ENCODE measurements around the gene AAMP. TPM values are rescaled to one million over a fixed set of nuclear protein-coding genes. Genes with fewer than 3 reads are reported as not detected.
A peak's percentile ranks its signal among the peaks of the same experiment; 100 is the strongest.

The AAMP gene
- total RNA-seq, 2 donors from 2014 or later: 95.9 to 97.5 TPM

- Histone ChIP-seq H3K4me3 (no peak overlapping the region), H3K36me3 (peaks cover 14% of the 10 kb centered on the region), H3K27me3 (replicated peaks; ENCODE audit: insufficient read depth) (no peaks in the 10 kb centered on the region), H3K4me1 (ENCODE audit: control insufficient read depth in 1 of 2, low read depth in 2 of 2) (peaks cover 70 to 84% of the 10 kb centered on the region in 2 donors), H3K9me3 (no peaks in the 10 kb centered on the region), H3K27ac (peak overlapping the region in 1 of 2 donors; percentile 42)
- DNase-seq (ENCODE audit: low spot score): no peak
- no peak for ATAC-seq (ENCODE audit: insufficient number of reproducible peaks, low FRiP score, low read depth)
- TF ChIP-seq, protein P1, sequence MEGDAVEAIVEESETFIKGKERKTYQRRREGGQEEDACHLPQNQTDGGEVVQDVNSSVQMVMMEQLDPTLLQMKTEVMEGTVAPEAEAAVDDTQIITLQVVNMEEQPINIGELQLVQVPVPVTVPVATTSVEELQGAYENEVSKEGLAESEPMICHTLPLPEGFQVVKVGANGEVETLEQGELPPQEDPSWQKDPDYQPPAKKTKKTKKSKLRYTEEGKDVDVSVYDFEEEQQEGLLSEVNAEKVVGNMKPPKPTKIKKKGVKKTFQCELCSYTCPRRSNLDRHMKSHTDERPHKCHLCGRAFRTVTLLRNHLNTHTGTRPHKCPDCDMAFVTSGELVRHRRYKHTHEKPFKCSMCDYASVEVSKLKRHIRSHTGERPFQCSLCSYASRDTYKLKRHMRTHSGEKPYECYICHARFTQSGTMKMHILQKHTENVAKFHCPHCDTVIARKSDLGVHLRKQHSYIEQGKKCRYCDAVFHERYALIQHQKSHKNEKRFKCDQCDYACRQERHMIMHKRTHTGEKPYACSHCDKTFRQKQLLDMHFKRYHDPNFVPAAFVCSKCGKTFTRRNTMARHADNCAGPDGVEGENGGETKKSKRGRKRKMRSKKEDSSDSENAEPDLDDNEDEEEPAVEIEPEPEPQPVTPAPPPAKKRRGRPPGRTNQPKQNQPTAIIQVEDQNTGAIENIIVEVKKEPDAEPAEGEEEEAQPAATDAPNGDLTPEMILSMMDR (IDR thresholded peaks at IDR 0.05): no peak
These were observed 45.8 kb downstream of the AAMP start for GRCh38 chr2:218224186-218224585.

- Histone ChIP-seq H3K4me1 (ENCODE audit: control insufficient read depth in 1 of 2, low read depth in 2 of 2) (peaks cover 68 to 83% of the 10 kb centered on the region in 2 donors), H3K27me3 (replicated peaks; ENCODE audit: insufficient read depth) (no peaks in the 10 kb centered on the region), H3K4me3 (peak overlapping the region; percentile 13), H3K27ac (no peak overlapping the region), H3K9me3 (no peaks in the 10 kb centered on the region), H3K36me3 (peaks cover 14% of the 10 kb centered on the region)
- DNase-seq (ENCODE audit: low spot score) (no peak), ATAC-seq (ENCODE audit: insufficient number of reproducible peaks, low FRiP score, low read depth) (no peak)
- TF ChIP-seq, protein P1 (IDR thresholded peaks at IDR 0.05): no peak
These were observed 46.9 kb downstream of the AAMP start for GRCh38 chr2:218223046-218223445.

- Histone ChIP-seq H3K4me3 (peak overlapping the region; percentile 95), H3K27me3 (replicated peaks; ENCODE audit: insufficient read depth) (no peaks in the 10 kb centered on the region), H3K36me3 (peaks cover 6% of the 10 kb centered on the region), H3K4me1 (ENCODE audit: control insufficient read depth in 1 of 2, low read depth in 2 of 2) (peaks cover 62 to 75% of the 10 kb centered on the region in 2 donors), H3K27ac (no peak overlapping the region), H3K9me3 (no peaks in the 10 kb centered on the region)
- TF ChIP-seq, protein P1 (IDR thresholded peaks at IDR 0.05): no peak
- ATAC-seq (ENCODE audit: insufficient number of reproducible peaks, low FRiP score, low read depth) (no peak), DNase-seq (ENCODE audit: low spot score) (no peak)
These were observed 48.9 kb downstream of the AAMP start for GRCh38 chr2:218221000-218221399.

- peak overlapping the region; percentile 95 for H3K4me3 ChIP-seq
- DNase-seq (ENCODE audit: low spot score) (no peak), ATAC-seq (ENCODE audit: insufficient number of reproducible peaks, low FRiP score, low read depth) (no peak)
- no peaks in the 10 kb centered on the region for H3K9me3 ChIP-seq
- peaks cover 59 to 73% of the 10 kb centered on the region in 2 donors for H3K4me1 ChIP-seq (ENCODE audit: control insufficient read depth in 1 of 2, low read depth in 2 of 2)
- TF ChIP-seq, protein P1 (IDR thresholded peaks at IDR 0.05): no peak
- no peaks in the 10 kb centered on the region for H3K27me3 ChIP-seq (replicated peaks; ENCODE audit: insufficient read depth)
- H3K27ac ChIP-seq: peak overlapping the region; percentile 97 to 99
- peaks cover 2% of the 10 kb centered on the region for H3K36me3 ChIP-seq
These were observed 50.0 kb downstream of the AAMP start for GRCh38 chr2:218219934-218220333.

DNA sequence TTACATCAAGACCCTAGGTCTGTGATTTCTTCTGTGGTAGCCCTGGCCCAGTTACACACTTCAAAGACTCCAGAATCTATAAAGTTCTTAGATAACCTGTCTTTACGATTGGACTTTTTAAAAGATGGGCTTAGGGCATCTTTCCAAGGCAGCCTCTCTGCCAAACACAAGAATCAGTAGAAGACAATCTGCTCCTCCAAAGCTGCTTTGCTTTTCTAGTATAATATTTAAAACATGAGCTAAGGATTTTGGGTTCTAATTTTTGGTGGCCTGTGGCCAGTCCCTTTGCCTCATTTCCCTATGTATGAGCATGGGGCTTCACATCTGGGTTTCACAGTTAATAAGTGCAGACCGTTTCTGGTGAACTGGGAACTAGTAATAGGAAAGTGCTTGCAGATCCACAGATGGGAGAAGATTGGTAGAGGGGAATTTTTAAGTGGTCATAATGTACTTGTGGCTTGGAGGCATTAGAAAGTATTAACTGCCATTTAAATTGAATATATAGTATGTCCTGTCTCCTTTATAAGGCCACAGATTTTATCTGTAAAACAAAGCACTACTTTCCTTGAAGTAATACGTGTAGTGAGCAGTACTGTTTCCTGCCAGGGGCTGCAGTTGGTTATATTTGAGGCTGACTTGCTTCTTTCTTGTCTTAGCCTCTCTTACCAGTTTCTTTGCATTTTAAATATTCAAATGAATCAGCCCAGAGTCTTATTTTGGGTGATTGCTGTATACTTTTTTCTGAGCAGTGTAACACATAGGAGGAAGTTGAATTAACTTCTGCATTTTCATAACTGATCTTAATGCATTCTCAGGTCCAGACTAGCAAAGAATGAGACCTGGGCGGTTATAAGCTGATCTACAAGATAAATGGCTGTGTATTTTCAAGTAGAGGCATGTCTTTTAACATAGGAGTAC is 51.4 kb downstream of the AAMP start:
- no peaks in the 10 kb centered on the region for H3K9me3 ChIP-seq
- peak overlapping the region; percentile 97 to 99 for H3K27ac ChIP-seq
- peaks cover 48 to 59% of the 10 kb centered on the region in 2 donors for H3K4me1 ChIP-seq (ENCODE audit: control insufficient read depth in 1 of 2, low read depth in 2 of 2)
- TF ChIP-seq, protein P1 (IDR thresholded peaks at IDR 0.05): no peak
- H3K27me3 ChIP-seq (replicated peaks; ENCODE audit: insufficient read depth): no peaks in the 10 kb centered on the region
- no peak for DNase-seq (ENCODE audit: low spot score)
- no peaks in the 10 kb centered on the region for H3K36me3 ChIP-seq
- peak overlapping the region; percentile 95 for H3K4me3 ChIP-seq
- no peak for ATAC-seq (ENCODE audit: insufficient number of reproducible peaks, low FRiP score, low read depth)

Data from thoracic aorta (tissue), 2 donors.